Forelimb muscle (tissue), 1 donor: ENCODE results near the gene SLC19A3. TPM values are rescaled to one million over a fixed set of nuclear protein-coding genes. Genes with fewer than 3 reads are reported as not detected.

Source experiments
- polyA plus RNA-seq: library from polyadenylated mRNA; unstranded; fragments of 120-200 nt; gene quantifications from one replicate; pipeline ENCODE4 v1.2.1, GENCODE V29; 2013; ENCODE audit not compliant: insufficient read length

Gene SLC19A3
- polyA plus RNA-seq, 1 donor = 0.56 TPM

Other genes starting within 250 kb of the SLC19A3 start
- 47.8 TPM for gene AGFG1, start 245.9 kb downstream of the SLC19A3 start, polyA plus RNA-seq
- not detected for gene SCYGR2, start 119.1 kb downstream of the SLC19A3 start, polyA plus RNA-seq
- gene SCYGR3, start 103.2 kb downstream of the SLC19A3 start, polyA plus RNA-seq = not detected
- gene SCYGR4, start 100.5 kb downstream of the SLC19A3 start, polyA plus RNA-seq = not detected
- not detected for gene SCYGR5, start 51.2 kb downstream of the SLC19A3 start, polyA plus RNA-seq
- gene SCYGR6, start 6.7 kb upstream of the SLC19A3 start, polyA plus RNA-seq = not detected
- not detected for gene SCYGR7, start 10.3 kb upstream of the SLC19A3 start, polyA plus RNA-seq
- not detected for gene SCYGR8, start 27.9 kb upstream of the SLC19A3 start, polyA plus RNA-seq
- 0.49 TPM for gene CCL20, start 95.8 kb upstream of the SLC19A3 start, polyA plus RNA-seq
- 0.08 TPM for gene DAW1, start 153.6 kb upstream of the SLC19A3 start, polyA plus RNA-seq